Uterus (tissue), 2 donors: Measurements from ENCODE around the gene NT5C1A.

Experiments used
- CTCF ChIP-seq, 4 experiments: fragments of 200-600 bp in 2 of 4; fragments of 450-650 bp in 2 of 4; sonication (generic) in 2 of 4; IDR thresholded peaks; one replicate each; pipeline ENCODE4 v1.5.1; 2016 to 2019; ENCODE audit warnings: antibody characterized with exemption in 4 of 4, mild to moderate bottlenecking in 2 of 4, moderate library complexity in 1 of 4
- POLR2A ChIP-seq, 2 donors: fragments of 450-650 bp; IDR thresholded peaks; one replicate each; pipeline ENCODE4 v1.6.1; 2016; ENCODE audit warnings: antibody characterized with exemption in 2 of 2, mild to moderate bottlenecking in 1 of 2, moderate library complexity in 1 of 2

DNA sequence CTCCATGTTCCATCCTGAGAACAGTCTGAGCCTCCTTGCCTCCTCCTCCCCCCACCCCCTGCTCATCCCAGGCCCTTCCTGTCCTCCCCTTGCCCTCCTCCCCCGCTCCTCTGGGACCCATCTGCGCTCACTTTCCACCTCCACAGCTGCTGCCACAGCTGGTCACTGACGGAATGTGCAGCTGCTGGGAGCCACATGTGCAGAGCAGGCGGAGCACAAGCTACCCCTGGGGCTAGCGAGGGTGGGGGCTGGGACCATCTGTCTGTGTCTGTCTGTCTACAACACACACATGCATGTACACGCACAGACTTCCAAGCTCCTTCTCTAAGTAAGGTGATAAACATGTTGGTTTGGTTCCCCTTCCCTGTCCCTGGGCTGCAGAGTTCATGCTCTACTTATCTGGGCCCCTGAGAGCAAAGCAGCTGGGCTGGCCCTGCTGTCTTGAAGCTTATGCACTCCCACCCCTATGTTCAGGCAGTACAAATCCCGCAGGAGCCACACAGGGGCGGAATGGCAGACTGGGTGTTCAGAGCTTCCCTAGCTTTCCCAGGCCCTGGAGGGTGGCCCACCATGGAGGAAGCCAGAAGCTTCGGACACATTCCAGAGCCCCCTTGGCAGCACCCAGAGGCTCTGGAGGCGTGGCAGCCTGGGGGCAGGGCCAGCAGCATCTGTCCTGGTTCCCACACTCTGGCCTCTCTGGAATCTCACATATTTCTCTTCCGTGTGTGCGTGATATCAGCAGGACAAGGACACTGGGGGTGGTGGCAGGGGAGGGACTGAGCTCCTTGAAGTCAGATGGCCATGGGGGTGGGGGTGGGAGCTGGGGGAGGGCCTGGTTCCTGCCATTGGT, 25.4 kb downstream of the NT5C1A start:
- no peak for TF ChIP-seq CTCF (IDR thresholded peaks at IDR 0.05)
- TF ChIP-seq POLR2A (IDR thresholded peaks at IDR 0.05), result no peak
